ENCODE results near the gene IMPA2. TPM values are rescaled to one million over a fixed set of nuclear protein-coding genes. Genes with fewer than 3 reads are reported as not detected.
A peak's percentile ranks its signal among the peaks of the same experiment; 100 is the strongest.
"Not testable (repeated sequence)": the region's sequence is repeated elsewhere in the genome, so short reads cannot be mapped to it uniquely, and the experiment has no call there.

Gene IMPA2
- total RNA-seq, 1 donor from 2014 or later = 41.9 TPM

DNA sequence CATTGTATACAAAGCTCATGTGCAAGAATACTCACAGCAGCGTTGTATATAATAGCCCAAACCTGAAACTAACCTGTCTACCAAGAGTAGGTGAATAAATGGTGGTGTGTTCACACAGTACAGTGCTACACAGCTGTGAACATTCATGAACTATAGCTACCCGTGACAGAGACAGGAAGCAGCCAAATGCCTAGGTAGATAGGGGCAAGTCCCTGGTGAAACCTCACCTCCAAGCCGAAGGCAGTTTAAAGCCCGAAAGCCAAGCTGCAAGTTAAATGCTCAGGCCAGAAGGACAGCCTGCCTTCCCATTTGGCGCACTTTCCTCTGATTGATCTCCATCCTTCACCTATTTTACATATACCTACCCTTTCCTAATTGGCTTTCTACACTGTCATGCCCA is 36.5 kb upstream of the IMPA2 start:
- H3K9me3 Mint-ChIP-seq = no peaks in the 10 kb centered on the region
- peaks cover 25% of the 10 kb centered on the region for H3K4me1 Mint-ChIP-seq
- peaks cover 5% of the 10 kb centered on the region for H3K27me3 Mint-ChIP-seq (ENCODE audit: insufficient read depth, low read depth)
- H3K9ac ChIP-seq = no peak overlapping the region
- H3K36me3 ChIP-seq = no peaks in the 10 kb centered on the region
- H4K20me1 ChIP-seq (ENCODE audit: low read depth) = no peaks in the 10 kb centered on the region
- no peak overlapping the region for H3K4me3 ChIP-seq
- H3K27me3 ChIP-seq = no peaks in the 10 kb centered on the region
- DNase-seq (ENCODE audit: low spot score) = no peak
- no peak overlapping the region for H3K27ac ChIP-seq
- TF ChIP-seq EZH2phosphoT487 (IDR thresholded peaks at IDR 0.05) = no peak
- peaks cover 7% of the 10 kb centered on the region for H3K4me1 ChIP-seq
- no peaks in the 10 kb centered on the region for H3K36me3 Mint-ChIP-seq
- H2AFZ ChIP-seq (replicated peaks) = no peak overlapping the region
- no peak overlapping the region for H3K27ac Mint-ChIP-seq
- H3K79me2 ChIP-seq (ENCODE audit: low read depth) = no peaks in the 10 kb centered on the region
- H3F3A ChIP-seq (ENCODE audit: low read depth) = peaks cover 10% of the 10 kb centered on the region
- no peaks in the 10 kb centered on the region for H3K9me3 ChIP-seq (ENCODE audit: low read depth)
- no peak overlapping the region for H3K4me3 Mint-ChIP-seq
- no peak overlapping the region for H3K4me2 ChIP-seq

- peaks cover 10% of the 10 kb centered on the region for H3F3A ChIP-seq (ENCODE audit: low read depth)
- Mint-ChIP-seq H3K4me3 (peak overlapping the region; percentile 43), H3K4me1 (peaks cover 30% of the 10 kb centered on the region)
- not testable (repeated sequence) for H3K36me3 Mint-ChIP-seq; H3K27ac Mint-ChIP-seq; H2AFZ ChIP-seq (replicated peaks); H3K36me3 ChIP-seq; H3K4me1 ChIP-seq; H3K9ac ChIP-seq; H3K79me2 ChIP-seq (ENCODE audit: low read depth); H3K9me3 Mint-ChIP-seq; H4K20me1 ChIP-seq (ENCODE audit: low read depth); H3K27me3 Mint-ChIP-seq (ENCODE audit: insufficient read depth, low read depth); H3K27ac ChIP-seq; DNase-seq (ENCODE audit: low spot score); H3K9me3 ChIP-seq (ENCODE audit: low read depth); H3K27me3 ChIP-seq; H3K4me3 ChIP-seq
- peak overlapping the region; percentile 97 for H3K4me2 ChIP-seq
These were observed 35.3 kb upstream of the IMPA2 start for GRCh38 chr18:11945834-11946659.

DNA sequence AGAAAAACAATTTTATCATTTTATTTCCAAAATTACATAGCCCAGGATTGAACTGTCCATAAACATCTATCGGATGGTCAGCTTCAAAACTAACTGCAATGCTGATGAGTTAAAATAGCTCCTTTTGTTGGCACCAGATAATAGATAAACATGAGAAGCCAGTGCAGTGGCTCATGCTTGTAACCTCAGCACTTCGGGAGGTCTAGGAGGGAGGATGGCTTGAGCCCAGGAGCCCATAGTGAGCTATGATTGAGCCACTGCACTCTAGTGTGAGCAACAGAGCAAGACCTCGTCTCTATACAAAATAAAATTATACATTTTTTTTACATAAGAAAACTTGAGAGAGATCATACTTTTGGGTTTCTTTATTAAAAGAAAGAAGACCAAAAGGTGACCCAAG is 34.6 kb upstream of the IMPA2 start:
- H3K27ac ChIP-seq = no peak overlapping the region
- H3K4me2 ChIP-seq = peak overlapping the region; percentile 97

More for the DNA sequence above, 34.6 kb upstream of the IMPA2 start:
- H3K9me3 Mint-ChIP-seq = no peaks in the 10 kb centered on the region
- Histone ChIP-seq H3K4me3 (peak overlapping the region; percentile 70), H3K36me3 (no peaks in the 10 kb centered on the region), H2AFZ (replicated peaks) (no peak overlapping the region), H3K79me2 (ENCODE audit: low read depth) (no peaks in the 10 kb centered on the region), H3K4me1 (peaks cover 14% of the 10 kb centered on the region), H3K9ac (no peak overlapping the region), H3F3A (ENCODE audit: low read depth) (peaks cover 10% of the 10 kb centered on the region), H3K27me3 (no peaks in the 10 kb centered on the region), H3K9me3 (ENCODE audit: low read depth) (no peaks in the 10 kb centered on the region), H4K20me1 (ENCODE audit: low read depth) (no peaks in the 10 kb centered on the region)
- TF ChIP-seq EZH2 (IDR thresholded peaks at IDR 0.05) (no peak), EZH2phosphoT487 (IDR thresholded peaks at IDR 0.05) (no peak), CTCF (IDR thresholded peaks at IDR 0.05) (no peak)
- peak overlapping the region; percentile 1 for H3K4me3 Mint-ChIP-seq
- H3K27ac Mint-ChIP-seq = peak overlapping the region; percentile 2
- H3K36me3 Mint-ChIP-seq = no peaks in the 10 kb centered on the region
- DNase-seq (ENCODE audit: low spot score) = peak; percentile 24
- H3K27me3 Mint-ChIP-seq (ENCODE audit: insufficient read depth, low read depth) = peaks cover 7% of the 10 kb centered on the region
- peaks cover 35% of the 10 kb centered on the region for H3K4me1 Mint-ChIP-seq

All from neural progenitor cell (in vitro differentiated cells).